ENCODE data around the gene OR52A5.
"Not testable (repeated sequence)": the region's sequence is repeated elsewhere in the genome, so short reads cannot be mapped to it uniquely, and the experiment has no call there.

The OR52A5 gene

GRCh38 chr11:5137996-5138395 is at the start of gene OR52A5:
Gene OR52A5, minus strand, starts transcription at chr11:5138356. Its CDS starts 5,714 bp downstream, at chr11:5132642.
- H3K4me3 Mint-ChIP-seq: no peak within 1 kb of the TSS
- ATAC-seq (no peak), DNase-seq (no peak)
- H3K4me1 Mint-ChIP-seq: no peaks in the 10 kb centered on the region
- H3K36me3 Mint-ChIP-seq (ENCODE audit: low read depth): no peaks in the 10 kb centered on the region
- no peaks in the 10 kb centered on the region for H3K9me3 Mint-ChIP-seq
- no peaks in the 10 kb centered on the region for H3K27me3 Mint-ChIP-seq
- H3K27ac Mint-ChIP-seq: no peak within 1 kb of the TSS

DNA sequence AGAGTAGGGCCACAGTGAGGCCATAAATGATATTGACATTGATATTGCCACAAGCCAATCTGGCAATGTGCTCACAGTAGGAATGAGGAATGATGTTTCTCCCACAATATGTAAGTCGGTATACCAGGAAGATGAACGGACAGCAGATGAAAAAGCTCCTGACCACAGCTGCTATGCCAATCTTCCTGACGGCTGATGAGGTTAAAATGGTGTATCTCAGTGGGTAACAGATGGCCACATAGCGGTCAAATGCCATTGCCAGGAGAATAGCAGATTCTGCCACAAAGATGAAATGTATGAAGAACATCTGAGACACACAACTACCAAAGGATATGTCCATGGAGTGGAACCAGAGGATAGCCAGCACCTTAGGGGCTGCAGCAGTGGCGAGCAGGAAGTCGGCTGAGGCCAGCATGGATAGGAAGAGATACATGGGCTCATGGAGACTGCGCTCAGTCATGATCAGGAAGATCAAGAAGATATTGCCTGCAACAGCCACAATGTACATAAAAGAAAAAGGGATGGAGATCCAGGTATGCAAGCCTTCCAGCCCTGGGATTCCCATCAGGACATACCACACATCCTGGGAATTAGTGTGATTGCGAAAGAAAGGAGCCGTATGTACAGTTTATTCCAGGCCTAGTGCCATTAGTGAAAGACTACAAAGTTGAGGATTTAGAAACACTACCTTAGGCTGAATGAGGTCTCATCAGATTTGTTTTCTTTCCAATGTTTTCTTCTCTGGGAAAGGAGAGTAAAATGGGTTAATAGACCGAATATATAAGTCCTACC is 40.1 kb upstream of the OR52A5 start:
- Mint-ChIP-seq H3K27ac (no peak overlapping the region), H3K36me3 (ENCODE audit: low read depth) (no peaks in the 10 kb centered on the region), H3K4me3 (no peak overlapping the region), H3K27me3 (no peaks in the 10 kb centered on the region), H3K9me3 (peaks cover 4% of the 10 kb centered on the region), H3K4me1 (no peaks in the 10 kb centered on the region)
- ATAC-seq (no peak), DNase-seq (no peak)

DNA sequence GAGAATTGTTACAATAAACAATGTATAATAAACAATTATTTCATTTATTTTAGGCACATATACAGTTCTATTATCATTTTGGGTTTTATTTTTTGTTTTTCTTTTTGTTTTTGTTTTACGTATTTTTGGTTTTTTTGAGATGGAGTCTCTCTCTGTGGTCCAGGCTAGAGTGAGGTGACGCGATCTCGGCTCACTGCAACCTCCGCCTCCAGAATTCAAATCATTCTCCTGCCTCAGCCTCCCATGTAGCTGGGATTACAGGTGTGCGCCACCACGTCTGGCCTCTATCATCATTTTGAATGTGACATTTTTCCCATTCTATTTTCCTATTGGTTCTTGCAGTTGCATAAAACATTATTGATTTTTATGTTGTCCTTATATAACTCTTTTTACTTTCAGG is 36.8 kb upstream of the OR52A5 start:
- Mint-ChIP-seq H3K4me1 (no peaks in the 10 kb centered on the region), H3K36me3 (ENCODE audit: low read depth) (no peaks in the 10 kb centered on the region), H3K4me3 (no peak overlapping the region), H3K9me3 (peaks cover 4% of the 10 kb centered on the region), H3K27ac (no peak overlapping the region), H3K27me3 (no peaks in the 10 kb centered on the region)
- ATAC-seq (no peak), DNase-seq (no peak)

DNA sequence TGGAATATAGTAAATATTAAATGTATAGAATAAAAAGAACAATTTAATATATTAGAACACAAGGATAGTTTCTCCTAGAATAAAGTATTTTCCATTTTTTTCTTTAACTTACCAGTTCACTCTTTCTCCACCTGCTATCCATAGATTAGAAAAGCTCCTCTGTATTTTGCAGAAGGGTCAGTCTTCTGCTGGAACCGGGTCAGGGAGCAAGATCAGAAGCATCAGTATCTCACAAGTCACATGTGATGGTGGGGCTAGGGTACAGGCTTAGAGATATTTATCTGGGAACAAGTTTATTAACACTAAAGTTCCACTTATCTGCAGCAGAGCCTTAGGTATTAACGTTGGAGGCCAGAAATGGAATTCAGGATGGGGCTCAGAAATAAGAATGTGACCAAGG is 33.7 kb upstream of the OR52A5 start:
- no peak for ATAC-seq
- Mint-ChIP-seq H3K4me3 (no peak overlapping the region), H3K9me3 (no peaks in the 10 kb centered on the region), H3K4me1 (no peaks in the 10 kb centered on the region), H3K27me3 (no peaks in the 10 kb centered on the region), H3K36me3 (ENCODE audit: low read depth) (no peaks in the 10 kb centered on the region), H3K27ac (no peak overlapping the region)
- DNase-seq: no peak

GRCh38 chr11:5165898-5166297 is 27.7 kb upstream of the OR52A5 start:
- not testable (repeated sequence) for H3K27ac Mint-ChIP-seq; DNase-seq; H3K4me3 Mint-ChIP-seq; H3K36me3 Mint-ChIP-seq (ENCODE audit: low read depth); H3K9me3 Mint-ChIP-seq; H3K4me1 Mint-ChIP-seq; H3K27me3 Mint-ChIP-seq; ATAC-seq

GRCh38 chr11:5164807-5165206 is 26.7 kb upstream of the OR52A5 start:
- ATAC-seq; H3K4me1 Mint-ChIP-seq; H3K36me3 Mint-ChIP-seq (ENCODE audit: low read depth); DNase-seq; H3K4me3 Mint-ChIP-seq; H3K9me3 Mint-ChIP-seq; H3K27ac Mint-ChIP-seq; H3K27me3 Mint-ChIP-seq: not testable (repeated sequence)

DNA sequence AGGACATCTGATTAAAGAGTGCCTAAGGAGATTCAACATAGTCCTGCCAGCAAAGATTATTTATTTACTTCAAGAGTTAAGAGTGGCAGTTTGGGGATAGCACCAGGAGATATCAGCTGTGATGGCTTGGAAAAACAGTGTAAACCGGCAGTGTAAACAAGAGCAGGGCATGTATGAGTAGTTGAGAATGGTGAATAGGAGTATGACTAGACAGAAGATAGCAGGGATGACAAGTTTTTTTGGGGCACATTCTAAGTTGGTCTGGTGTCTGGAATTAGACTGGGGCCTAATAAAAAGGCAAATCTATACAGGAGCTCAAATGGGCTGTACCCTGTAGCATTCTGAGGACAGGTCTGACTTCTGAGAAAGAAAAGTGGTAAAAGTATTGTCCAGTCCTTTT is 22.9 kb upstream of the OR52A5 start:
- not testable (repeated sequence) for H3K9me3 Mint-ChIP-seq; H3K36me3 Mint-ChIP-seq (ENCODE audit: low read depth); H3K4me1 Mint-ChIP-seq; H3K4me3 Mint-ChIP-seq; H3K27ac Mint-ChIP-seq; DNase-seq; ATAC-seq; H3K27me3 Mint-ChIP-seq

GRCh38 chr11:5160217-5160616 is 22.1 kb upstream of the OR52A5 start:
- not testable (repeated sequence) for H3K27ac Mint-ChIP-seq; ATAC-seq; H3K27me3 Mint-ChIP-seq; DNase-seq; H3K9me3 Mint-ChIP-seq; H3K4me3 Mint-ChIP-seq; H3K4me1 Mint-ChIP-seq; H3K36me3 Mint-ChIP-seq (ENCODE audit: low read depth)

GRCh38 chr11:5159806-5160205 is 21.6 kb upstream of the OR52A5 start:
- no peak overlapping the region for H3K27ac Mint-ChIP-seq
- peaks cover 4% of the 10 kb centered on the region for H3K9me3 Mint-ChIP-seq
- no peak for ATAC-seq
- H3K36me3 Mint-ChIP-seq (ENCODE audit: low read depth): no peaks in the 10 kb centered on the region
- DNase-seq: no peak
- peaks cover 8% of the 10 kb centered on the region for H3K27me3 Mint-ChIP-seq
- no peaks in the 10 kb centered on the region for H3K4me1 Mint-ChIP-seq
- H3K4me3 Mint-ChIP-seq: no peak overlapping the region

DNA sequence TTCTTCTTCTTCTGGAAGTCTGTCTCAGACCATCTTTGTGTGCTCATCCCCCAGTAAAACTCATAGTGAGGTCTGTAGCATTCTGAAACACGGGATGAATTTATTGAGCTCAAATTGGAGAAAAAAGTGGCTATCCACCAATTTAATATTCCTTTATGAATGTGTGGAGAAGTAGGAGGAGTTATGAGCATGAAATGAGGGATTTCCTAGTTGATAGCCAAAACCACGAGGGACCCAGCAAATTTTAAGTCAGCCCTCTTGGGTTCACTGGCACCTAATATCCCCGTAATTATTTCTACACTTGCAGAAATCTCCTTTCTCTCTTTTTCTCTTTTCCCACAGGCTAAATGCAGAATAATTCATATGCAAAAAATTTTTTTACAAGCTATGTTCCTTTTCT is 16.5 kb upstream of the OR52A5 start, which contains the start of gene OR52A1:
OR52A1 (minus strand) TSS at position 101 of the 400 bp plus-strand sequence. CDS start 2,388 bp downstream, outside the sequence.
- H3K4me3 Mint-ChIP-seq: no peak within 1 kb of the TSS
- DNase-seq: no peak
- no peaks in the 10 kb centered on the region for H3K9me3 Mint-ChIP-seq
- no peak within 1 kb of the TSS for H3K27ac Mint-ChIP-seq
- no peaks in the 10 kb centered on the region for H3K4me1 Mint-ChIP-seq
- H3K27me3 Mint-ChIP-seq: peaks cover 2% of the 10 kb centered on the region
- no peaks in the 10 kb centered on the region for H3K36me3 Mint-ChIP-seq (ENCODE audit: low read depth)
- ATAC-seq: no peak

GRCh38 chr11:5153574-5154431 is 15.6 kb upstream of the OR52A5 start:
- no peak overlapping the region for H3K4me3 Mint-ChIP-seq
- H3K4me1 Mint-ChIP-seq: no peaks in the 10 kb centered on the region

GRCh38 chr11:5151713-5152153 is 13.6 kb upstream of the OR52A5 start:
- ATAC-seq: no peak
- Mint-ChIP-seq H3K4me1 (no peaks in the 10 kb centered on the region), H3K27ac (no peak overlapping the region), H3K4me3 (no peak overlapping the region), H3K36me3 (ENCODE audit: low read depth) (no peaks in the 10 kb centered on the region), H3K9me3 (no peaks in the 10 kb centered on the region), H3K27me3 (peaks cover 2% of the 10 kb centered on the region)
- no peak for DNase-seq

More at GRCh38 chr11:5153574-5154431, 15.6 kb upstream of the OR52A5 start:
- no peak for ATAC-seq
- Mint-ChIP-seq H3K27me3 (peaks cover 2% of the 10 kb centered on the region), H3K27ac (no peak overlapping the region), H3K36me3 (ENCODE audit: low read depth) (no peaks in the 10 kb centered on the region), H3K9me3 (no peaks in the 10 kb centered on the region)
- no peak for DNase-seq

- H3K27me3 Mint-ChIP-seq, ATAC-seq: not testable (repeated sequence)
Observed at GRCh38 chr11:5144206-5144605, 6.0 kb upstream of the OR52A5 start.

GRCh38 chr11:5137014-5137413 is 1.1 kb downstream of the OR52A5 start:
- H3K27ac Mint-ChIP-seq: no peak overlapping the region
- no peak overlapping the region for H3K4me3 Mint-ChIP-seq
- H3K4me1 Mint-ChIP-seq: no peaks in the 10 kb centered on the region
- ATAC-seq: no peak
- no peaks in the 10 kb centered on the region for H3K27me3 Mint-ChIP-seq
- H3K36me3 Mint-ChIP-seq (ENCODE audit: low read depth): no peaks in the 10 kb centered on the region
- H3K9me3 Mint-ChIP-seq: no peaks in the 10 kb centered on the region
- no peak for DNase-seq

More at GRCh38 chr11:5144206-5144605, 6.0 kb upstream of the OR52A5 start:
- H3K27ac Mint-ChIP-seq; DNase-seq; H3K9me3 Mint-ChIP-seq; H3K4me1 Mint-ChIP-seq; H3K36me3 Mint-ChIP-seq (ENCODE audit: low read depth); H3K4me3 Mint-ChIP-seq: not testable (repeated sequence)

GRCh38 chr11:5136261-5136660 is 1.9 kb downstream of the OR52A5 start:
- no peak for ATAC-seq
- H3K27ac Mint-ChIP-seq: no peak overlapping the region
- H3K4me3 Mint-ChIP-seq: no peak overlapping the region
- H3K9me3 Mint-ChIP-seq: no peaks in the 10 kb centered on the region
- no peaks in the 10 kb centered on the region for H3K4me1 Mint-ChIP-seq
- no peaks in the 10 kb centered on the region for H3K36me3 Mint-ChIP-seq (ENCODE audit: low read depth)
- no peaks in the 10 kb centered on the region for H3K27me3 Mint-ChIP-seq
- no peak for DNase-seq

Data from activated naive CD8-positive, alpha-beta T cell treated with anti-CD3 and anti-CD28 coated beads, Interleukin-2, amount 50 U/mL, for 24 hours (primary cell).